Sciatic nerve (tissue), 2 donors: Measurements from ENCODE around the gene UBAP1L. TPM values are rescaled to one million over a fixed set of nuclear protein-coding genes. Genes with fewer than 3 reads are reported as not detected.
A peak's percentile ranks its signal among the peaks of the same experiment; 100 is the strongest.
"Not testable (repeated sequence)": the region's sequence is repeated elsewhere in the genome, so short reads cannot be mapped to it uniquely, and the experiment has no call there.

Experiments used
- ATAC-seq: fragments of 200-7000 bp; cut with Tn5 transposase; one replicate; pipeline ENCODE4 v1.9.1; 2020; ENCODE audit warnings: mild to moderate bottlenecking, moderate library complexity
- DNase-seq: peaks from one replicate; pipeline ENCODE4 v3.0.0-alpha.2; 2020; ENCODE audit warnings: low spot score
- intact Hi-C: fragments of 100-400 bp; cut with DNase I; formaldehyde crosslinking; loops from one replicate; pipeline ENCODE4 v1.14.2; 2022
- total RNA-seq: library from RNA; stranded (reverse); fragmentation: NEBNext Ultra II Directional; extraction: Animal tissue kit (Norgen Biotek cat#: 25700); gene quantifications from one replicate; pipeline ENCODE4 v1.2.1, GENCODE V29; 2021
- donor health status: DM: no; HTN: no; CAD: no.
- donor health status: DM: no; HTN: no; CAD: no.

Gene UBAP1L
- total RNA-seq, 1 donor from 2014 or later = 13.4 TPM

DNA sequence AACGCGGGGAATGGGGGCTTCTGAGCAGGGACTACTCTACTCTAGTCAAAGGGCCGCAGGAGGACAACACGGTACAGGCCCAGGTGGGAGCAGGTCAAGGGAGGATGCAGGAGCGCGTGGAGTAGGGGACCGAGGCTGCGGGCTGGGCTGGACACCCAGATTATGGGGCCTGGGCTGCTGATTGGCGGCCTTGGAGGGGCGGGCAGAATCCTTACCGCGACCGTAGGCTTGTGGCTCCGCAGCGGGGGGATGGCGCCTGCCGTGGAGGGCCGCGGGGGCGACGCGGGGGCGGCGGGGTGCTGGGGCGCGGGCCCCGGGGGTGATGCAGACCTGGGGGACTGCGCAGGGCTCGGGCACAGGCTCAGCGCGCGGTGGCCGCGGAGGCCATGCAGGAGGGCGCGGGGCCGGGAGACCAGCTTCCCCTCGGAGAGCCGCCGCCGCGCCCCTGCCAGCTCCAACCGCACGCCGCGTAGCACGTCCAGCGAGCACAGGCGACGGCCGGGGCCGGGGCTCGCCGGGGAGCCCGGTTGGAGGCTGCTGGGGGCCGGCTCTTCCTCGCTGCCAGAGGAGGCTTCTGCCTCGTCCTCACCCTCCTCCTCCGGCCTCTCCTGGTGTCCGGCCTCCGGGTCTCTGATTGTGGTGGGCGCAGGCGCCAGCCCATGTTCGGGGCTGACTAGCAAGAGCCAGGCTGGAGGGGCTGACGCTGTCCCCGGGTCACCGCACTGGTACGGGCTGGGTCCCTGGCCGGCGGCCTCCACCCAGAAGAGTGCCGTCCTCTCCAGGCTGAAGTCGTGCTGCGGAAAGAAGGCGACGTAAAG lies 12.9 kb downstream of the UBAP1L start:
- ATAC-seq (peak; percentile 14), DNase-seq (peak; percentile 57)
- intact Hi-C loops = no loop called here

DNA sequence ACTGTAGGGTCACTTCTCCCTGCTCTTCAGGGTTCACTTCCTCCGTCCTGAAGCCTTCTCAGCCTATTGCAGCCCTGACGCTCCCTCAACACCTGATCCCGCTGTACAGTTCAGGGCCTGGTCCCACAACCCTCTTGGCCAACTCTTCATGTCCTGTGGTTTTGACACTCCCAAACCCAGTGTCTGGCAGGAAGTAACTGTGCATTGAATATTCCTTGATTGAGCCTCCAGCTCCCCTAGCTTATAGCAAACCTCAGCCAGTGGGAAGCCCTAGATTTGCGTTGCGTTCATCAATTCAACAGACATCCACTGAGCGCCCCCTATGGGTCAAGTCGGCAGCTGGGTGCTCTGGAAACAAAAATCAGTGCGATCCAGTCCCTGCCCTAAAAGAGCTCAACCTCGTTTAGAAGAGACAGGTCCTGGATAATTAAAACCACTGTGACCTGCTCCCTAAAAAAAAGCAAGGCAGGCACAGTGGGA lies 13.5 kb downstream of the UBAP1L start:
- peak; percentile 63 for ATAC-seq
- DNase-seq = peak; percentile 85
- intact Hi-C loops = no loop called here

DNA sequence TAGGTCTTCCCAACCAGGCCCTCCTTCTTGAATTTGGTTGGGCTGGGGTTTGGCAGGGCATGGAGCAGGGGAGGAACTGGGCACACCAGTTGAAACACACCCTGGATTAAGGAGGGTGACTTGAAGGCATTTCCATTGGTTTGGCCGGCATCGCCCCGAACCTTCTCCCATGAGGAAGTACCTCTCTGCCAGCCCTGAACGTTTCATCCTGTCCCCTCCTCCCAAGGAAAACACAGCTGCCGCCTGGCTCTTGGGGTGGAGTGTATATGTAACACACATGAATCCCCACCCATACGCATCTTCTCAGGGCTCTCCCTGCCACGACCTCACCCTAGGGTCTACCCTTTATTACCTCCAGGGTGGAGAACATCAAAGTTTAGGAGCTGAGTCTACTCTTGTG lies 14.6 kb downstream of the UBAP1L start:
- intact Hi-C loops = no loop called here
- DNase-seq (peak; percentile 50), ATAC-seq (no peak)

DNA sequence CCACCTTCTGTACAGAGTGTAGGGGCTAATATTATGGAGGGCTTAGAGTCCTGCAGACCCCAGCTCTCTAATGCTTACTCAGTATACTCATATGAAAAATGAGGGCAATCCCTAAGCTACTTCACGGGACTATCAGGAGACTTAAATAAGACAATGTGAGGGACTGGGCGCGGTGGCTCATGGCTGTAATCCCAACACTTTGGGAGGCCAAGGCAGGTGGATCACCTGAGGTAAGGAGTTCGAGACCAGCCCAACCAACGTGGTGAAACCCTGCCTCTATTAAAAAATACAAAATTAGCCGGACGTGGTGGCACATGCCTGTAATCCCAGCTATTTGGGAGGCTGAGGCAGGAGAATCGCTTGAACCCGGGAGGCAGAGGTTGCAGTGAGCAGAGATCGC lies 15.2 kb downstream of the UBAP1L start:
- intact Hi-C loops, DNase-seq, ATAC-seq: not testable (repeated sequence)

DNA sequence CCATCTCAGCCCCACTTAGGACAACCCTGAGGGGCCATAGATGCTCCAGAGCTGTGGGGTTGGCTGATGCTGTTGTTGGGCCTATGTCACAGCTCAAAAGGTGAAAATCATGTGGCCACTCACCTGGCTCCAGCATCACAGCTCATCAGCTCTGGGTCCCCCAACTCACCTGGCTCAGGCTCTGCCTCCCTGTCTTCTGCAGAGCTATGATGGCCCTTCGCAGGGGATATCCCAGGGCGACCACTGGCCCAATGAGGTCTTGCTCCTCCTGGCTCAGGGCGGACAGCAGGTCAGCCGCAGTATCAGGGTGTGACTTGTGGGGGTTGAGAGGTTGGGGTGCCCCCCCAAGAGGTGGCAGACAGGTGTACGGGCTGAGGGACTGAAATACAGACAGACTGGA lies 15.7 kb downstream of the UBAP1L start:
- ATAC-seq = no peak
- intact Hi-C loops = no loop called here

DNA sequence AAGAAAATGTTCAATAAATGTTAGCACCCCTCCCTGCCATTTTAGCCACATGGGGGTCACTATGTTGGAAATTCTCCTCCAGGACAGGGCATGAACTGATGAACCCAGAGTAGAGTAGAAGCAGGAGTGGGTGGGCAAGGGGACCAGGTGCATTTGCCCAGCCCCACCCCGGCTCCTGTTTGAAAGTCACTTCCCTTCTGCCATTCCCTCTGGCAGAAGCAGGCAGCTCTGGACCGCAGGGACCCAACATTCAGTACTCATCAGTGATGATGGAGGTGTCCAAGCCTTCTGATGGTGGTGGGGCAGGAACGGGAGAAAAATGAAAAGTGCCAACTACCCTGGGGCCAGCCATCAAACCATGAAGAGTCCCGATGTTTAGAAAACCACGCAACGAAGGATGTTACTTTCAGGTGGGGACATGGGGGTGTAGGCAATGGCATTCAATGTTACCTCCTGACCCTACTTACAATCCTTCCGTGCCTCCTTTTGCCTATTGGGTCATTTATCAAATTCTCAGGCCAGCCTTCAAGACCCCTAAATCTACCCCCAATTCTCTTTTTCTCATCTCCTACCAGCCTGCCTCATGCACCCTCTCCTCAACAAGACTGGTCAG lies 17.2 kb downstream of the UBAP1L start:
- intact Hi-C loops = no loop called here
- DNase-seq = peak; percentile 31
- ATAC-seq = no peak

More for the DNA sequence above, 15.7 kb downstream of the UBAP1L start:
- DNase-seq = peak; percentile 46

DNA sequence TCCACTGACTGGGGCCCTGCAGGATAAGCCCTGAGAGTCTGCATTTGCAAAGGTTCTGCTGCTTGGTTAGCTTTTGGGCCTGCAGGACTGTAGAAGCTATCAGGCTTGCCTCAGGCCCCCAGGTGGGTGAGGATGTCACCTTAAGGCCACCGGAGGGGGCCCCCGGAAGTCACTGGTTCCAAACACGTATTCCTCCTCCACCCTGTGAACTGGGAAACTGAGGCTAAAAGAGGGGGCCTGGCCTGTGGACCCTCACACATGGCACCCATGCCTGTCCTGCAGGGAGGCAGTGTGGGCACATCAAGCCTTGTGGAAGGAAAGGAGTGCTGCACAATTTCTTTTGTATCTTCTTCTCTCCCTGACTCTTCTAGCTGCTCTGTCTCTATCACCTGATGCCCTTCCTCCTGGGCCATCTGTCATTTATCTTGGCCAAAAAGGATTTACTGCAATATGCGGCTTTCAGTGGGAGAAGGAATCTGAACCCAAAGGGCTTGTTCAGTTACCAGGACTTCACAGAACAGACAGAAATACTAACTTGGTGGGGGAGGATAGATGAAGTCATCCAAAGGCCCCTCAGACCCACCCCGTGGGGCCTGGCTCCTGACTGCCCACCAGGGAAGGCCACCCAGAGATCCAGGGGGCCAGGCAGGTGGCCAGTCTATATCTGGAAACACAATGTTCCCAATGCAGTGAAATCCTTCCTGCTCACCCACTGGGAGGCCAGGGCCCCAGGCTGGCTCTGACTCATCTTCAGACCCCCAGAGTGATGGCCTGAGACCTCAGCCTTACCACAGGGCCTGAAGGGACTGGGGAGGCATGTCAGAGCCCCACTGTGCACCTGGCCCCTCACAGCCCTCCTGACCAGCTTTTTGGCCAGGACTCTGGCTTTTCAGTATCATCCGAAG lies 18.3 kb downstream of the UBAP1L start:
- DNase-seq (peak; percentile 30), ATAC-seq (no peak)
- intact Hi-C loops = no loop called here

DNA sequence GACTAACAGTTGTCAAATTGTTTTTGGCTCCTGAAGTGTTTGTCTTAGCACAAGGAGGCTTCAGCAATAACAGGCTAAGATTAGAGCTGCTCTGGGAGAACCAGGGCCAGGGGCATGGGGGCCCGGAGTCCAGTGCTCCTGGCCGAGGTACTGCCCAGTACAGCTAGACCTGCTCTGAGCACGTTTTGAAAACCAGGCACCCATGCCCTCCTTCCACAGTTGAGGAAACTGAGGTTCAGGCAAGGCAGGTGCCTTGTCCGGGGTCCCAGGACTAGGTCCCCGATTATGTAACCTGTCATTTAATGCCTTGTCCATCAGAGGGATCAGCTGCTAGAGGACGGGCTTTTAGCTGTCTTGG lies 19.3 kb downstream of the UBAP1L start:
- DNase-seq (peak; percentile 25), ATAC-seq (no peak)
- intact Hi-C loops = no loop called here

DNA sequence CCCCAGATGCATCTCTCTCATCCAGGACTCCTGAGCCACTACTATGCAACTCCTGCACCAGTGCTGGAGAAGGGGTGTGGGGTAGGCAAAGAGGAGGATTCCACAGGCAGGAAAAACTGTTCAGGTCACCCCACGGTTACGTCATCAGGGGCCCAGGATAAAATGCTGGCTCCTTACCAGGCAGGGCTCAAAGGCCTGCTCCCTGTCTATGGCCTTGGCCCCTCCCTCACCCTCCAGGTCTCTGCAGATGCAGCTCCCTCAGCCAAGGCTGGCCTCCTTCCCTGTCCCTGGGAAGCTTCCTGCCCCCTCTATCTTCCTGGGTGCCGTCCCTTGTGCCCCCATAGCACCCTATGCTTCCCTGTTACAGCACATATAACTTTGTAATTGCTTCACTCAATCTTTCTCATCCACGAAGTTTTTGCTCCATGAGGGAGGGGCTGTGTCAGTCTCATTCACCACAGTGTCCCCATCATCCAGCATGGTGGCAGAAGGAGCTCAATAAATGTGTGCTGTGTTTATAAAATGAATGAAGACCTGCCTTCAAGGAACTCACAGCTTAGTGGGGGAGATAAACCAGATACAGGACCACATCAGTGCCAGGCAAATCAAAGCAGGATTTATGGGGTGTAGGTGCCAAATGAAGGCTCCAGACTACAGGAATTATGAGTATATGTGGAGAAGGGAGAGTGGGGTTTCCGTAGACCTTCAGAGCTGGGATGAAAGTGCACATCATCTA lies 19.8 kb downstream of the UBAP1L start:
- intact Hi-C loops = no loop called here
- DNase-seq (peak; percentile 49), ATAC-seq (no peak)

DNA sequence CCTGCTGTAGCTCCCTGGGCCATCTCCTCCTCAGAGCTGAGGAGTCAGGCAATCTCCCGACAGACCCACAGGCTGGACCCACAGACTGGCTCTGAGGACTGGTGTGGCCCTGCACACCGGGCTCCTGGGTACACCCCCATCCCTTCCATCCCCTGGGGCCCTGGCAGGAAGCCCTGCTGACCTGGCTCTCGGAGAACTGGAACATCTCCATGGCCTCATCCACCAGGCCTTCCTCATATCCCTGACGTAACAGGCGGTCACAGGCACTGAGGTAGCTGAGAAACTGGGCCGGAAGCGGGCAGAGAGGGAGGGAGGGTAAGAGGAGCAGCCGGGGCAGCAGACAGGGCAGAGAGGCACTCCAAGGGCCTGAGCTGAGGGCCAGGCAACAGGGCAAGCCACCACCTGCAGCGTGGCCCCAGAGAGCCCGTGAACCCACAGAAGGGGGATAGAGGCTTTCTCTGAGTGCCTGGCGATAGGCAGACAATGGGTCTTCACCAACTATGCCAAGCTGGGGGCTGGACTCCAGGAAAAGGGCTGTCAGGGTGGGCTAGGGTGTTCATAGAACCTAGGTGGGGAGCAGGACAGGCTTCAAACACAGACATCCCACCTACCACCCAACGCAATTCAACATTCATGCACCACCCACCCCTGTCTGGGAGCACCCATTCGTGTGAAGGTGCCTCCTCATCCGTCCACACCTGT lies 20.6 kb downstream of the UBAP1L start:
- DNase-seq (peak; percentile 51), ATAC-seq (peak; percentile 7)
- intact Hi-C loops = no loop called here

DNA sequence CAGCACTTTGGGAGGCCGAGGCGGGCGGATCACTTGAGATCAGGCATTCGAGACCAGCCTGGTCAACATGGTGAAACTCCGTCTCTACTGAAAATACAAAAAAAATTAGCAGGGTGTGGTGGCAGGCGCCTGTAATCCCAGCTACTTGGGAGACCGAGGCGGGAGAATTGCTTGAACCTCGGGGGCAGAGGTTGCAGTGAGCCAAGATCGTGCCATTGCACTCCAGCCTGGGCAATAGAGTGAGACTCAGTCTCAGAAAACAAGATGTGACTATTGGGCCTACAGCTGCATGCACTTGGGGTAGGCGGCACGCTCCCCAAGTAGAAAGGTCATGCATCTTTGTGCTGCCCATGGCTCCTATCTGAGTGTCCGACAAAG lies 21.2 kb downstream of the UBAP1L start:
- intact Hi-C loops = not testable (repeated sequence)

DNA sequence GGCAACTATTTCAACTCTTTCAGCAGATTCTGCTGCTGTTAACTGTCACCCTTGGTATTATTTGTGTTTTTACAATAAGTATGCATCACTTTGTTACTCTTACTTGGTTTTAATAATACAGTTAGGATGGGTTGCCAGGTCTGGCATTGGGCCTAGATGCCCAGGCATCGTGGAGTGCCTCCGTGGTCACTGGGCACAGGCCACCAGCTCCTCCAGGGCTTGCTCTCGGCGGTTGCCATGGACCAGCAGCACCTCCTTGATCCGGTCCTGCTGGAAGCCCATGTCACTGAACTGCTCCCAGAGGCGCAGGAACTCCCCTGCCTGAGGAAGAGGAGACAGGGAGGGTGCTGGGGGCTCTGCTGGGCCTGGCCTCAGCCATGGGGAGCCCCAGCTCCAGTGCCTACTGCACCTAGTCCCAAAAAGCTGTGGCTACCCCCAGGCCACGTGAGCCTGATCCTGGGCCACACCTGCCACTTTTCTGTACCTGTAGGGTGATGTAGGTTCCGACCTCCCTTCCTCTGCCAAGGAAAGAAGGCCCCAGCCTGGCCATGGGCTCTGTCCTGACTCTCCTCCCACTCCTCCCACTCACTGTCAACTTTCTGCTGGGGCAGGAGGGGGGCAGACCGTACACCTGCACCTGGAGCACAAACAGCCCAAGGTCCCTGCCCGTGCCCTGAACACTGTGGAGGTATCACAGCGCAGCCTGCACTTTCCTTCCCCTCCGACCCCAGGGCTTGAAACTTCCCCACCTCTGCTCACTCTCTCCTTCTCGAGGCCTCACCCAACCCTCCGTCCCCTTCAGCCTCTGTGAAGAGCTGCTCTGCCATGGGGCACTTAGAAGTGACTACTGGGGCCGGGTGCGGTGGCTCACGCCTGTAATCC lies 21.8 kb downstream of the UBAP1L start:
- intact Hi-C loops = no loop called here
- ATAC-seq (no peak), DNase-seq (peak; percentile 53)

More for the DNA sequence above, 21.2 kb downstream of the UBAP1L start:
- not testable (repeated sequence) for DNase-seq, ATAC-seq

DNA sequence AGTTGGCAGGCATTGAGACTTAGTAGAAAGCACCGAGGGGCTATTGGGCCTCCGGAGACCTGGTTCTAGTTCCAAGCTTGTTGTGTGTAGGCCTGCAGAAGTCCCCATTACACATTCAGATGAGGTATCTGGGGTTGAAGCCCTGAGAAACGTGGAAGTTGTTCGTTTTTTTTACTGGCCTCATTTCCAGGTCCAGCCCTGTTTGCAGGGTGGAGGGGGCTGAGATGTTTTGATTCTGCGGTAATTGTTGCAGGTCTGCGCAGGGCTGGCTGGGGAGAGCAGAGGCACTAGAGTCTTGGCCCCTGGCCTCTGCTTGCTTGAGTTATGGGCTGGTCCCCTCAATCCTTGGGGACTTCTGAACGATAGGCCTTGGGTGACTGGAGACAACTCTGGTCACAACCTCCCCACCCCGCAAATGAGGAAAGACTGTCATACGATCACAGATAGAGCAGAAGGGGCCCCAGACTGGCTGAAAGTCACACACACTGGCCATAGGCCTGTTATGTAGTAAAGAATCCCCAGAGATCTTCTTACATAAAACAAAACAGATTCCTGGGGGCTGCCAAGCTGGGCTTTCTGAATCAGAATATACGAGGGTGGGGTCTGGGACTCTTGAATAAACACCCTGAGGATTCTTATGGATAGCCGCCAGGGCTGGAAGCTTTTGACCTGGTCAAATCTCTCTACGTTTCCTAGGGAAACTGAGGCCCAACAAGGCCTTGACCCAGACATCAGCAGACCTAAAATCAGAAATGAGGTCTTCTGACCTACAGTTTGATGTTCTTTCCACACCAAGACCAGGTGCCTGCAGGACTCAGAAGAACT lies 22.8 kb downstream of the UBAP1L start:
- intact Hi-C loops = no loop called here
- DNase-seq (peak; percentile 45), ATAC-seq (no peak)

DNA sequence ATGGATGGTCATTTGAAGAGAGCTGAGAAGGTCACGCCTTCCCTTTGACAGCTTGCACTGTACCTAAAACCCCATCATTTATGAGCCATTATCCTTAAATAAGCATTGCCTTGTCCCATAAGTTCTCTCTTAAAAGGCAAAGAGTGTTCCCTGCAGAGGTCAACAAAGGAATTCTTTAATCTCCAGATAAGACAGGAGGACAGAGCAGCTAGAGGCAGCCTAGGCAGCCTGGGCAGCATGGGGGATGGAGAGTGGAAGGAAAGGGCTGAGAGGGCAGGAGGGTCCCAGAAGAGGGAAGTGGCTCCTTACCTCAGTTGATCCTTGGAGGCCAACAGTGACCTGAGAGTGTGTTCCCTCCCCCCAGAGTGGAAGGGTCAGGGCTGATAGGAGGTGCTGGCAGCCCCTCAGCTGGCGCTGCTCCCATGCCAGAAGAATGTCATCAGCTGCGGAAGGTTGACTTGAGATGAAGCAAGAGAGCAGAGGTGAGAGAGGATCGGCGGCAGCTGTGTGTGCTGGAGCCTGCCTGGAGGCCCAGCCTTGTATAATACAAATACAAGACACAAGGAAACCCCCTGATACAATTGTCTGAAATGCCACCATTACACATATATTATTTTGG lies 25.7 kb downstream of the UBAP1L start:
- ATAC-seq (peak; percentile 68), DNase-seq (no peak)
- intact Hi-C loops = no loop called here

DNA sequence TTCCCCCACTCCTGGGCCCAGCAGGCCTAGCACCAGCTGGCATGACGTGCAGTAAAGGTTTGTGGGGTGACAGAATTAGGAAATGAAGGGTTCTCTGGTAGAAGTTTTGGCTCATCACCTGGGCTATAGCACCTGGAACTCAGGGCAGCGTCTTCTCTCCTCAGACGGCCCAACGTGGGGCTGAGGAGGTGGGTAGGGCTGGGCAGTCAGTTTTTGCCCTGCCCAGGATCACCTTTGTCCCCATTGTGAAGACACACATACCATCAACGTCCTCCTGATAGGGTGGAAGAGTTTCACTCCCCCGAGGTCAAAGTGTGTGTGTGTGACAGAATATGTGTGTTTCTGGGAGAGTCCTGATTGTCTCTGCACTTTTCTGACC lies 26.4 kb downstream of the UBAP1L start:
- intact Hi-C loops = no loop called here
- DNase-seq = no peak
- ATAC-seq = no peak
